Subcutaneous abdominal adipose tissue (tissue), 5 donors: ENCODE measurements around the gene GEMIN7.

ENCODE experiments used
- H3K27ac ChIP-seq: one replicate; pipeline ENCODE4 v1.7.0; 2013; ENCODE audit warnings: low read depth, mild to moderate bottlenecking, inconsistent platforms, low read length, moderate library complexity
- H3K27me3 ChIP-seq, 5 donors: one replicate each; pipeline ENCODE4 v1.7.0; 2013; ENCODE audit warnings: low read length in 5 of 5, inconsistent platforms in 1 of 5; ENCODE audit not compliant: control insufficient read depth in 5 of 5, insufficient read depth in 4 of 5
- H3K36me3 ChIP-seq, 5 donors: one replicate each; pipeline ENCODE4 v1.7.0; 2013; ENCODE audit warnings: low read length in 5 of 5; ENCODE audit not compliant: control insufficient read depth in 5 of 5, insufficient read depth in 5 of 5
- H3K4me1 ChIP-seq, 5 donors: one replicate each; pipeline ENCODE4 v1.7.0; 2013; ENCODE audit warnings: low read length in 5 of 5, mild to moderate bottlenecking in 3 of 5, moderate library complexity in 1 of 5; ENCODE audit not compliant: control insufficient read depth in 5 of 5, insufficient read depth in 5 of 5
- H3K4me3 ChIP-seq, 5 donors: one replicate each; pipeline ENCODE4 v1.7.0; 2013; ENCODE audit warnings: low read length in 5 of 5, low read depth in 1 of 5
- H3K9ac ChIP-seq, 5 donors: one replicate each; pipeline ENCODE4 v1.7.0; 2013; ENCODE audit warnings: low read length in 5 of 5, mild to moderate bottlenecking in 4 of 5, moderate library complexity in 3 of 5
- H3K9me3 ChIP-seq, 5 donors: one replicate each; pipeline ENCODE4 v1.7.0; 2013; ENCODE audit warnings: low read length in 5 of 5; ENCODE audit not compliant: control insufficient read depth in 5 of 5
- donor health status: healthy.
- donor health status: healthy.
- donor health status: healthy.
- donor health status: healthy.
- donor health status: healthy.

Gene GEMIN7

DNA sequence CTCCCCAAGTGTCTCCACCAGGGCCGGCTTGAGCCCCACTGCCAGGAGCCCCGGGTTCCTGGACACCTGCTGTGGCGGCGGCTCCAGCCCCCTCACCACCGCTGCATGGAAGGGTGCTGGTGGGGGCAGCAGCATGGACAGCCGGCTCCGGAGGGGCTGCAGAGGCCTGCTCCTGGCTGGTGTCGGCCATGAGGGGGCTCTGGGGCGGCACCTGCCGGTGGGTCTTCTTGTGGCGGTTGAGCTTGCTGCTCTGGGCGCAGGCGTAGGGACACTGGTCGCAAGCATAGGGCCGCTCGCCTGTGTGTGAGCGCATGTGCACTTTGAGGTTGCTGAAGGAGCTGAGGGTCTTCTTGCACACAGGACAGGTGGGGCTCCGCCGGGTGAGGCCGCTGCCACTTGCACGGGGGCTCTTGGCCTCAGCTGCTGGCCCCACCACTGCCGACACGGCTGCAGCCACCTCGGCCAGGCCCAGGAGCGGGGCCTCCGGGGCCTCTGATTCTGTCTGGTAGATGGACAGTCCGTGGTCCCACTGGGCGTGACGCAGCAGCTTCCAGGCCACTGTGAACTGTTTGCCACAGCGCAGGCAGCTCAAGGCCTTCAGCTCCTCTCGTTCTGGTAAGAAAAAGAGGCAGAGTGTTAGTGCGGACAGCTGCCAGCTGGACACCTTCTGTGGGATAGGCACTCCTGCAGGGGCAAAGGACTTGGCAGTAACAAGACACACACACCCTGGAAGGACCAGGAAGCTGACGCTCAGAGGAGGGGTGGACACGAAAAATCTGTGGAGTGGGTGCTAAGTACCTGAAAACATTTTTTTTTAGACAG, 6.9 kb upstream of the GEMIN7 start:
- Histone ChIP-seq H3K9me3 (no peaks in the 10 kb centered on the region), H3K9ac (no peak overlapping the region), H3K27me3 (no peaks in the 10 kb centered on the region), H3K27ac (no peak overlapping the region), H3K4me1 (peaks cover 0 to 26% (median 15%) of the 10 kb centered on the region in 5 donors), H3K36me3 (peaks cover 0 to 53% (median 45%) of the 10 kb centered on the region in 5 donors), H3K4me3 (no peak overlapping the region)

DNA sequence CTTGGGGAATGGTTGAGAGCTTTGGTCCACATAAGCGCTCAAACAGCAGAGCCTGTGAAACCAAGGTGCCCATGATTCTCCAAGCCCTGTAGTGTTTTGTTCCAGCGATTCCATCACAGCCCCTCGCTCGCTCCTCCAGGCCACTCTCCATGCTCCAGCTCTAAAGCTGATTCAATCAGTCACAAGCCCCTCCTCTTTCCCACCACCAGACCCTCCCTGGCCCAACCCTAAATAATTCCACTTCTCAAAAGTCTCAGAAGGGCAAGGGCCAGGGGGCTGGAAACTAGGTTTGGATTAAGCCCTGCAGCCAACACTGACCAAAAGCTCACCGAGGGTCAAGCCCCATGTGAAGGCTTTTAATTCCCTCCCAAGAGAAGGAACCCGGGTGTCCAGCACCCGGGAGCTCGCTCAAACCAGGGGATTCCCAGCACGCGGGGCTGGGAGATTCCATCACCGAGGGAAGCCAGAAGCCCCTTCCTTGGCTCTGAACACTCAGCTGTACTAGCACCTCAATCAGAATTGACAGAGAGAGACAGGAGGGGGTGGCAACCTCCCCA, 4.2 kb upstream of the GEMIN7 start:
- no peaks in the 10 kb centered on the region for H3K9me3 ChIP-seq
- H3K27me3 ChIP-seq, result no peaks in the 10 kb centered on the region
- H3K9ac ChIP-seq, result no peak overlapping the region
- H3K36me3 ChIP-seq, result peaks cover 0 to 28% (median 22%) of the 10 kb centered on the region in 5 donors
- H3K4me3 ChIP-seq, result no peak overlapping the region
- H3K4me1 ChIP-seq, result peaks cover 1 to 35% (median 25%) of the 10 kb centered on the region in 5 donors
- no peak overlapping the region for H3K27ac ChIP-seq

DNA sequence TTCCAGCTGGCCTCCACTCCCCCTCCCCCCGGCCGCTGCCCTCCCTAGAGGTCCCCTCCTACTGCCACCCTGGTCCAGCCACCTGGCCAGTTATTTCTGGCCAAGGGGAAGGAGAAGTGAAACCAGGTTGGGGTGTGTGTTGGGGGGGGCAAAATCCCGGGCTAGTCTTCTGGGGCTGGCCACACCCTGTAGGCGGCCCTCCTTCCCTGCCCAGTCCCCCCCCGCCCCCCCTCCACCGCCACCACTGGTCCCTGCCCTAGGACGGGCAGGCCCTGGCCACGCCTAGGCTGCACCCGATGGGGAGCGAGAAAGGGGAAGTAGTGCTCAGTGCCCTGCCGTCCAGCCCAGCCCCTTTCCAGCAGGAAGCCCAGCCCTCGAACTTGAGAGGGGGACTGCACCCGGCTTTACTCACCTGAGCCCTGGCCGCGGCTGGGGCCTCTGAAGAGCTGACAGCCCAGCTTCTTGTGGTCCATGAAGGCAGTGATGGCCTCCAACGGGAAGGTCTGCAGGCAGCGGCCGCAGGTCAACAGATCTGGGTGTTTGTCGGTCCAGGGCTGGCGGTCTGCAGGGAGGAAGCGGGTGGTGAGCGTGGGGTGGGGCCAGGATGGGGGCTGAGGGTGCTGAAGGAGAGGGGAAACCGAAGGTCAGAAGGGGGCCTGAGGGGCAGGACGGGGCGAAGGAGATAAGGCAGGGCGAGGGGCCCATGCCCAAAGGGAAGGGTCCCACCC, 3.6 kb upstream of the GEMIN7 start:
- Histone ChIP-seq H3K9ac (peak overlapping the region in 3 of 5 donors; percentile 48 to 62 (median 56)), H3K4me1 (peaks cover 5 to 41% (median 31%) of the 10 kb centered on the region in 5 donors)

DNA sequence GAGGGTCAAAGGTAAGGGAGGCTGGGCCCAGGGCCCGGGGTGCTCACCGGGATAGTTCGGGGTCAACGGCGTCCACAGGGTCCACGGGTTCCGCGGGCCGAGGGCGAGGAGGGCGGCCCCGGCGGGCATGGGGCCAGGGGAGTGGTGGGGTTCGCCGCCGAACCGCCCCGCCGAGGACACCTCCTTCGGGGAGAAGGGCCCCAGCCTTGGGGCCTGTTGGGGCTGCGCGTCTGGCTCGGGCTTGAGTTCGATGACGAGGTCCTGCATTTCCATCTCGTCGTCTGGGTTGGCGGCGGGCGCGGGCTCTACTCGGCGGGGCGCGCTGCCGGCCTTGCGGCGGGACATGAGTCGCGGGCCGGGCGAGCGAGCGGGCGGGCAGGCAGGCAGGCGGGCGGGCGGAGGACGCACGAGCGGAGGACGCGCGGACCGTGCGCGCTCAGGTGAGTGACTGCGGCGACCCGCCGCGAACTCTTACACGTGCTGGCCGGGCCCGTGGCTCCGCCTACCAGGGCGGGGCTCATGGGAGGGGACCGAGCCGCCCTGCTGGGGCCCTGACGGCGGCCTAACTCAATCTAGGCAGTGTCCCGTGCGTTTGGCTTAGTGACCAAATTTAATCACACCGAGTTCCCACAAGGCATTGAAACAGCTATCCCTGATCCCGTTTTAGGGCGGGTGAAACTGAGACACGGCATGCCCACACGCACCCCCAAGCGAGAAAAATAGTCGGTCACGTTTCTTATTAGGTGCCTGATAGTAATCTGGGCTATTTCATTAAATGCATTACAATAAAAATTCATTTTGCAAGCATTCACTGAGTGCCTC, 2.8 kb upstream of the GEMIN7 start, which contains the start of gene ZNF296:
Gene ZNF296, minus strand, starts transcription at position 450 of the 822 bp plus-strand sequence. Its CDS starts 105 bp downstream, at position 345.
- H3K9ac ChIP-seq, result peak within 1 kb of the TSS; percentile 42 to 68 (median 56)
- peaks cover 0 to 14% (median 8%) of the 10 kb centered on the region in 5 donors for H3K36me3 ChIP-seq
- H3K4me3 ChIP-seq, result peak within 1 kb of the TSS; percentile 45 to 70 (median 60)
- H3K9me3 ChIP-seq, result no peaks in the 10 kb centered on the region
- peaks cover 5 to 42% (median 36%) of the 10 kb centered on the region in 5 donors for H3K4me1 ChIP-seq
- no peak within 1 kb of the TSS for H3K27ac ChIP-seq
- H3K27me3 ChIP-seq, result no peaks in the 10 kb centered on the region

More for the DNA sequence above, 3.6 kb upstream of the GEMIN7 start:
- peak overlapping the region in 4 of 5 donors; percentile 59 to 70 (median 61) for H3K4me3 ChIP-seq
- peaks cover 0 to 21% (median 16%) of the 10 kb centered on the region in 5 donors for H3K36me3 ChIP-seq
- no peaks in the 10 kb centered on the region for H3K9me3 ChIP-seq
- H3K27ac ChIP-seq, result no peak overlapping the region
- H3K27me3 ChIP-seq, result no peaks in the 10 kb centered on the region

DNA sequence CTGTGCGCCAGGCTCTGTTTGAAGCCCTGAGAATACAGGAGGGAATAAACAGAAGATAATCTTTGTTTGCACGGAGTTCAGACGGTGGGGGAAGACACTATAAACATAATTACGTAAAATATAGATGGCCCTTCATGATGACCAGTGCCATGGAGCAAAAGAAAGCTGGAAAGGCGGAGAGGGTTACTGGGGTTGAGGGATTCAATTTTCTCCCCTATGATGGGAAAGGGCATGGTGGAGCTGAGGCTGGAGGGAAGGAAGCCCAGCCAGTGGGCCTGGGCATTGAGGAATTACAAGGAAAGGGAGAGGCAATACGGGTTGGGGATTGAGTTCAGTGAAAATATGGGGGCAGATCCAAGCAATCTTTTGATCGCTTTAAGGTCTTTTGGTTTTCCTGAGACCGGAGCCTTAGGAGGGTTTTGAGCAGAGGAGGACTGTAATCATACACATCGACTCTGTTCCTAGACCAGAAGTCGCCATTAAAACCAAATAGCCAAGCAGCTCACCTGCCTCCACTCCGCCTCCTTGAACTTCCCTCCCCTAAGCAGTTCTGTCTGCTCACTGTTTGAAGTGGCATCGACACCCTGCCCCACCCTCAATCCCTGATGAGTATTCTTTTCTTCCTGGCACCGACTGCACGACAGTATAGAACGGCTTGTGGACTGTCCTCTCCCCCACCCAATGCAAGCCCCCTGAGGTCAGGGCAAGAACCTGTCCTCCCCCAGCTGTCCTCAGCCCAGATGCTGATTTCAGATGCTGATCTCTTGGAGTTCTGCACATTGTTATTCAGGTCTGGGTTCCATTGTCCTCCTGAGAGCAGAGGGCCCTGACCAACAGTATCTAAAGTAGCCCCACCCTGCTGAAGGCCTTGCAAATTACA, 2.0 kb upstream of the GEMIN7 start:
- peak overlapping the region; percentile 42 to 68 (median 51) for H3K9ac ChIP-seq

DNA sequence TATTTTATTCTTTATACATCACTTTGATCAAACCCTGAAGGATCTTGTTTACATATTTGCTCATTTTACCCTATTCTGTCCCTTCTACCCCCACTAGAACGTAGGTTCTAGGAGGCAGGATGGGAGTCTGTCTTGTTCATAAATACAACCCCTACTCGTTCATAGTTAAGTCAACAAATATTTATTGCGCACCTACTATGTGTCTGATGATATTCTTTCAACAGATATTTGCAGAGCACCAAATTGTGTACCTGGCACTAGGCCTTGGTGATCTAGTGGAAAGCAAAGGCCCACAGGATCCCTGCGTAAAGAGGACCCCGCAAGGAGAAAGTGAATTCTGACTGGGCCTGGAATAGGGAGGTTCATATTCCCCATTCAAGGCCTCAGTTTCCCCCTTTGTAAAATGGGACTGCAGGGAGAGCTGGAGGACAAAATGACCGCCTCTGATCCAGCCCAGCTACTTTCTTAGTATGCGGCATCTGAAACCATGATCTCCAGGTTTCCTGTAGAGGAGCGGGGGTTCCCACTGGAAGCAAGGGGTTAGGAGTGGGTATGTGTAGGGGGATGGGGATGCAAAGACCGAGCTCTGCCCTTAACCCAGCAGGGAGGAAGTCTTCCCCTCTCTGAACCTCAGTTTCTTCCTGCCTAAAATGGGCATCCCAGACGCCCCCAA, 534 bp upstream of the GEMIN7 start:
- no peaks in the 10 kb centered on the region for H3K27me3 ChIP-seq
- H3K4me3 ChIP-seq, result peak overlapping the region; percentile 63 to 97 (median 85)
- peak overlapping the region in 3 of 5 donors; percentile 89 to 99 (median 97) for H3K9ac ChIP-seq
- peaks cover 5 to 42% (median 36%) of the 10 kb centered on the region in 5 donors for H3K4me1 ChIP-seq
- peak overlapping the region; percentile 45 for H3K27ac ChIP-seq
- no peaks in the 10 kb centered on the region for H3K9me3 ChIP-seq
- H3K36me3 ChIP-seq, result peaks cover 0 to 9% (median 7%) of the 10 kb centered on the region in 5 donors

More for the DNA sequence above, 2.0 kb upstream of the GEMIN7 start:
- Histone ChIP-seq H3K27me3 (no peaks in the 10 kb centered on the region), H3K9me3 (no peaks in the 10 kb centered on the region), H3K36me3 (peaks cover 0 to 10% (median 6%) of the 10 kb centered on the region in 5 donors), H3K4me1 (peaks cover 5 to 42% (median 36%) of the 10 kb centered on the region in 5 donors), H3K27ac (no peak overlapping the region), H3K4me3 (peak overlapping the region in 4 of 5 donors; percentile 45 to 70 (median 60))

DNA sequence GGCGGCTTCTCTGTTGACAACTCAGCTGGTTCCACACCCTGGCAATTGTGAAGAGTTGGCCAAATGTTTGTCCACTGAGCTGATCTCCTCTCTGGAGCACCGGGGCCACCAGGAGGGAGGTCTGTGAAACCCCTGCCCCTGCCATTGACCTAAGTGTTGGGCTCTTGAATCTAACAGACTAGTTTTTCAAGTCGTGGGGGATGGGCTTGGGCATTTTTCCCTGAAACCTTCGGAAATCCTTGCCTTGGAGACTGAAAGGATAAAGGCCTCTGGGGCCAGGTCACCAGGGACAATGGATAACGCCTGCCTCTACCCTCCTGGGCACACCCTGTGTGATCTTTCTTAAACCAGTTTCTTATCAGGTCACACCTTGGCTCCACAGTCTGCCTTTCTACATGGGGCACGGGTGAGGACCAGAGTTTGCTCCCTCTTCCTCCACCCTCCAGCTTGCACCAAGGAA, 881 bp downstream of the GEMIN7 start:
- Histone ChIP-seq H3K27ac (peak overlapping the region; percentile 45), H3K27me3 (no peaks in the 10 kb centered on the region), H3K9me3 (no peaks in the 10 kb centered on the region), H3K9ac (peak overlapping the region; percentile 75 to 100 (median 97)), H3K4me3 (peak overlapping the region; percentile 75 to 97 (median 88)), H3K4me1 (peaks cover 5 to 40% (median 36%) of the 10 kb centered on the region in 5 donors), H3K36me3 (peaks cover 0 to 9% (median 7%) of the 10 kb centered on the region in 5 donors)

DNA sequence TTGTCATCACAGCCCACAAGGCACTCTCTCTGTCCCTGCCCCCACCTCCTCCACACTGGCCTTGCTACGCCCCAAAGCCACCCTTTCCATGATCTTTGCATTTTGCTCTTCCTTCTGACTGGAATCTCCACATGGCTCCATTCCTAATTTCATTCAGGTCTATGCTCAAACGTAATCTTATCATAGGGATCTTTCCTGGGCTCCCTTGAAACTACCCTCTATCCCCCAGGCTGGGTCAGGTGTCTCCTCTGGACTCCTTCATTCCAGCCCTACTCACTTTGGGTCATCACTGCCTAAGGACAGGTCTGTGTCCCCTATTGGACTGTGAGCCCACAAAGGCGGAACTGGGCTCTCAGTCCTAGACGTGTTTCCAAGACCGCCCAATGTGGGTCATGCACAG, 3.1 kb downstream of the GEMIN7 start:
- Histone ChIP-seq H3K36me3 (peaks cover 0 to 23% (median 14%) of the 10 kb centered on the region in 5 donors), H3K4me1 (peaks cover 5 to 28% (median 20%) of the 10 kb centered on the region in 5 donors), H3K9me3 (no peaks in the 10 kb centered on the region), H3K4me3 (no peak overlapping the region), H3K27ac (no peak overlapping the region), H3K9ac (no peak overlapping the region), H3K27me3 (no peaks in the 10 kb centered on the region)
